Measurements from ENCODE around the gene HNF4A. TPM values are rescaled to one million over a fixed set of nuclear protein-coding genes. Genes with fewer than 3 reads are reported as not detected.
A peak's percentile ranks its signal among the peaks of the same experiment; 100 is the strongest.
"Not testable (repeated sequence)": the region's sequence is repeated elsewhere in the genome, so short reads cannot be mapped to it uniquely, and the experiment has no call there.

Gene HNF4A
- total and polyA plus RNA-seq, 7 donors = 0.27 to 124 (median 52.9) TPM; not detected in 2

DNA sequence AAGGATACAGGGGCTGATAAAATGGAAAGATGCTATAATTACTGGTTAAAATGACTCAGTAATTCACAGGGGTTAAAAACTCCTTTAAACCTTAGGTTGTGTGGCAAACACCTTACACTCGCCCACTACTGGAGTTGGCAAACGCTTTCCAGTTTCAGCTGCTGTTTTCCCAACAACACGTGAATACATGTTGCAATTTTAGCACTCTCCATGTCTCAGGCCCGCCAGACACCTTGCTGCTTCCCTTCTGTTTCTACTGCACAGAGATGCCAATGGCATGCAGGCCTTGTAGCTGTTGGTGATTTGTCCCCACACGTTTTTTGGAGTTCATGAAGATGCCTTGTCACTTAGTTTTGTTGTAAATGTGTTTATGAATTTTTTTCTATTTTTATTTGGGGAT lies 114.8 kb downstream of the HNF4A start:
- no peak overlapping the region for H3K4me3 ChIP-seq
- no peaks in the 10 kb centered on the region for H3K9me3 ChIP-seq
- no peak for DNase-seq
- no peak for TF ChIP-seq EP300 (IDR thresholded peaks at IDR 0.05)
- TF ChIP-seq, protein P1, sequence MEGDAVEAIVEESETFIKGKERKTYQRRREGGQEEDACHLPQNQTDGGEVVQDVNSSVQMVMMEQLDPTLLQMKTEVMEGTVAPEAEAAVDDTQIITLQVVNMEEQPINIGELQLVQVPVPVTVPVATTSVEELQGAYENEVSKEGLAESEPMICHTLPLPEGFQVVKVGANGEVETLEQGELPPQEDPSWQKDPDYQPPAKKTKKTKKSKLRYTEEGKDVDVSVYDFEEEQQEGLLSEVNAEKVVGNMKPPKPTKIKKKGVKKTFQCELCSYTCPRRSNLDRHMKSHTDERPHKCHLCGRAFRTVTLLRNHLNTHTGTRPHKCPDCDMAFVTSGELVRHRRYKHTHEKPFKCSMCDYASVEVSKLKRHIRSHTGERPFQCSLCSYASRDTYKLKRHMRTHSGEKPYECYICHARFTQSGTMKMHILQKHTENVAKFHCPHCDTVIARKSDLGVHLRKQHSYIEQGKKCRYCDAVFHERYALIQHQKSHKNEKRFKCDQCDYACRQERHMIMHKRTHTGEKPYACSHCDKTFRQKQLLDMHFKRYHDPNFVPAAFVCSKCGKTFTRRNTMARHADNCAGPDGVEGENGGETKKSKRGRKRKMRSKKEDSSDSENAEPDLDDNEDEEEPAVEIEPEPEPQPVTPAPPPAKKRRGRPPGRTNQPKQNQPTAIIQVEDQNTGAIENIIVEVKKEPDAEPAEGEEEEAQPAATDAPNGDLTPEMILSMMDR (IDR thresholded peaks at IDR 0.05) = no peak
- no peak for TF ChIP-seq POLR2AphosphoS5 (IDR thresholded peaks at IDR 0.05)
- no peaks in the 10 kb centered on the region for H3K36me3 ChIP-seq
- WGBS, 2 donors = 69 to 77% methylated on average over 5 of the region's 5 CpGs
- intact Hi-C loops (cut with DNase I) = loop anchor here (10.0 kb wide), 2 partner anchors 256 to 494 kb away; partner anchors contain the start of genes OSER1, STK4 and TOMM34
- peaks cover 0 to 4% (median 2%) of the 10 kb centered on the region in 4 donors for H3K4me1 ChIP-seq
- H3K27ac ChIP-seq = no peak overlapping the region
- peaks cover 0 to 3% (median 0%) of the 10 kb centered on the region in 3 donors for H3K27me3 ChIP-seq

DNA sequence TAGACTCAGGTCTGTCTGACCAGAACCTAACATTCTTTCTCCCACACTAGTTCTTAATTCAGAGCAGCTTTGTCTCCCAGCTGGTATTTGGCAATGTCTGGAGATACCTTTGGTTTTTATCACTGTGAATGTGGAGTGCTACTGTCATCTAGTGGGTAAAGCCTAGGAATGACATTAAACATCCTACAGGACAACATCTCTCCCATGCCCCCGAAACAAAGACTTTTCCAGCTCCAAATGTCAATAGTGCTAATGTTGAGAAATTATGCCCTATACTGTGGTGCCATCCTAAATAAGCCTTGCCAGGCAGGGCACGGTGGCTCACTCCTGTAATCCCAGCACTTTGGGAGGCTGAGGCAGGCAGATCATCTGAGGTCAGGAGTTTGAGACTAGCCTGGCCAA lies 116.0 kb downstream of the HNF4A start:
- Histone ChIP-seq H3K27me3 (peaks cover 0 to 3% (median 0%) of the 10 kb centered on the region in 3 donors), H3K4me3 (no peak overlapping the region), H3K9me3 (no peaks in the 10 kb centered on the region), H3K4me1 (peaks cover 0 to 13% (median 8%) of the 10 kb centered on the region in 4 donors), H3K36me3 (no peaks in the 10 kb centered on the region), H3K27ac (no peak overlapping the region)
- DNase-seq = no peak
- intact Hi-C loops (cut with DNase I) = loop anchor here (10.0 kb wide), 2 partner anchors 257 to 493 kb away; partner anchors contain the start of genes OSER1, STK4 and TOMM34
- WGBS, 2 donors = 19 to 62% methylated on average over 2 of the region's 2 CpGs
- TF ChIP-seq, protein P1 (IDR thresholded peaks at IDR 0.05) = peak in 1 of 4 experiments; percentile 44
- no peak for TF ChIP-seq EP300 (IDR thresholded peaks at IDR 0.05)
- TF ChIP-seq POLR2AphosphoS5 (IDR thresholded peaks at IDR 0.05) = no peak

DNA sequence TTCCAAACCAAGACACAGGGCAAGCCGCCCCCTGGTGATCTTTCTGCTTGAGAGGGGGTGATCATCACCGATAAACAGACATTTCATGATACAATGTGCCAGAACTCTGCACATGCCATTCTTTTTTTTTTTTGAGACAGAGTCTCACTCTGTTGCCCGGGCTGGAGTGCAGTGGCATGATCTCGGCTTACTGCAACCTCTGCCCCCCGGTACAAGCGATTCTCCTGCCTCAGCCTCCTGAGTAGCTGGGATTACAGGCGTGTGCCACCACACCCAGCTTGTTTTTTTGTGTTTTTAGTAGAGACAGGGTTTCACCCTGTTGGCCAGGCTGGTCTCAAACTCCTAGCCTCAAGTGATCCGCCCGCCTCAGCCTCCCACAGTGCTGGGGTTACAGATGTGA lies 116.8 kb downstream of the HNF4A start:
- not testable (repeated sequence) for H3K27ac ChIP-seq, H3K9me3 ChIP-seq, H3K4me3 ChIP-seq, H3K27me3 ChIP-seq, H3K36me3 ChIP-seq, DNase-seq
- intact Hi-C loops (cut with DNase I) = loop anchor here (10.0 kb wide), 2 partner anchors 257 to 493 kb away; partner anchors contain the start of genes OSER1, STK4 and TOMM34
- H3K4me1 ChIP-seq = peaks cover 0 to 20% (median 14%) of the 10 kb centered on the region in 4 donors
- WGBS, 2 donors = 77 to 87% methylated on average over 9 of the region's 9 CpGs

DNA sequence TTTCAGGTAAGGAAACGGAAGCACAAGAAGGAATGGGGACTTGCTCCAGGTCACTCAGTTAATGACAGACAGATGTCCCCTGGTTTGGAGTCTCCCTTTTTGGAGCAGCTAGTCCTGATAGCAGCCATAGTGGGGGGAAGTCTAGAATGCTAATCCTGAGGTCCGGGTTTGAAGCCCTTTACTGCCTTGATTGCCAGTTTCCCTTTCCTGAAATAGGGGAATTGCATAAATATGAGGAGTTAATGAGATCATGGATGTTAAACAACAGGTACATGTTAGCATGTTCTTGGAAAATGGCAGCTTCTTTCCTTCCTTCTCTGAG lies 119.8 kb downstream of the HNF4A start:
- Histone ChIP-seq H3K27me3 (peaks cover 0 to 3% (median 0%) of the 10 kb centered on the region in 3 donors), H3K4me3 (peak overlapping the region; percentile 60 to 83 (median 76)), H3K27ac (peak overlapping the region; percentile 86 to 94 (median 92)), H3K36me3 (peaks cover 0 to 8% (median 0%) of the 10 kb centered on the region in 4 donors), H3K9me3 (no peaks in the 10 kb centered on the region), H3K4me1 (peaks cover 0 to 20% (median 14%) of the 10 kb centered on the region in 4 donors)
- intact Hi-C loops (cut with DNase I) = loop anchor here (2.0 to 10.0 kb wide), 4 partner anchors 135 to 489 kb away; partner anchors contain the start of genes OSER1, STK4, TOMM34 and YWHAB
- no peak for TF ChIP-seq EP300 (IDR thresholded peaks at IDR 0.05)
- TF ChIP-seq POLR2A (IDR thresholded peaks at IDR 0.05) = no peak
- TF ChIP-seq, protein P1 (IDR thresholded peaks at IDR 0.05) = no peak
- TF ChIP-seq POLR2AphosphoS5 (IDR thresholded peaks at IDR 0.05) = no peak
- DNase-seq = no peak
- WGBS, 2 donors = 17 to 26% methylated on average over 2 of the region's 2 CpGs

DNA sequence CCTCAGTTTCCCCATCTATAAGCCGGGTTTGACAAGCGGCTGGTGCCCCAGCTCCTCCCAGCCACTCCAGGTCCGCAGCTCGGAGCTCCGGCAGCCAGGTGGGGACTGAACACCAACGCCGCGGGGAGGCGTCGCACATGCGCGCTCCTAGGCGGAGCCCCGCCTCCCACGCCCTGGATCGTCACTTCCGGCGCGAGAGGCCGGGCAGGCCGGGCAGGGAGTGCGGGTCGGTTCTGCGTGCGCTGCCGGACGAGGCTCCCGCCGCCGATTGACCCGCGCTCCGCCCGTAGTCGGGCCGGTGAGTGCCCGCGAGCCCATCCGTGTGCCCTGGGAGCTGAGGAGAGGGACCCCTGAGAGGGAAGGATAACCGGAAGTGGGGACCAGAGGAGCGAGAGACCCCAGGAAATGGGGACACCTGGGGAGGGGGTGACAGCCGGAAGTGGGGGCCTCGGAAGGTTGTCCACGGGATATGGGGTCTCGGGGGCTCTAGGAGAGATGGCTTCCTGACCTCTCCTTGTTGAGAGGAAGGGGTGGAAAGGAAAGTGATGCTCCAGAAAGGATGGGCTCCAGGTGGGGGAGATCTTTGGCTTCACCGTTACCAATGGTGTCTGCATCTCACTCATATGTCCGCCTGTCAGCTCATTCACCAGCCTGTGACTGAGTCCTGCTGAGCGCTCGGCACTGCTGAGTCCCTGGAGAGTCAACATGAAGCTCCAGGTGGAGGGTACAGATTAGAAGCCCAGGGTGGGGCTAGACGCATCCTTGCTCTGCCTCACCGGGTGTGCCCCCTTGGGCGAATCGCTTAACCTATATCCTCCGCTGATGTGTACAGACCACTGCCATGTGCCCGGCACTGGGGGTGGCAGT lies 120.4 kb downstream of the HNF4A start, which contains the start of gene TTPAL:
Gene TTPAL, plus strand, starts transcription at position 181 of the 867 bp plus-strand sequence. CDS start 4,126 bp downstream, outside the sequence.
- intact Hi-C loops (cut with DNase I) = loop anchor here (2.0 to 10.0 kb wide), 4 partner anchors 135 to 489 kb away; partner anchors contain the start of genes OSER1, STK4, TOMM34 and YWHAB
- Histone ChIP-seq H3K36me3 (peaks cover 0 to 14% (median 0%) of the 10 kb centered on the region in 4 donors), H3K27ac (peak within 1 kb of the TSS; percentile 86 to 94 (median 92)), H3K27me3 (peaks cover 0 to 3% (median 0%) of the 10 kb centered on the region in 3 donors), H3K4me1 (peaks cover 0 to 20% (median 14%) of the 10 kb centered on the region in 4 donors), H3K9me3 (no peaks in the 10 kb centered on the region), H3K4me3 (peak within 1 kb of the TSS; percentile 60 to 83 (median 76))
- peak; percentile 95 for DNase-seq
- 1 to 2% methylated on average over 55 of the region's 55 CpGs for WGBS, 2 donors
- TF ChIP-seq POLR2AphosphoS5 (IDR thresholded peaks at IDR 0.05) = peak; percentile 99 to 100 (median 100)
- TF ChIP-seq, protein P1 (IDR thresholded peaks at IDR 0.05) = peak in 2 of 4 experiments; percentile 10 to 41
- no peak for TF ChIP-seq EP300 (IDR thresholded peaks at IDR 0.05)
- peak; percentile 95 to 99 for TF ChIP-seq POLR2A (IDR thresholded peaks at IDR 0.05)

Data from sigmoid colon (tissue), 7 donors.